Neural cell (in vitro differentiated cells): ENCODE measurements around the gene NTNG1. TPM values are rescaled to one million over a fixed set of nuclear protein-coding genes. Genes with fewer than 3 reads are reported as not detected.

ENCODE experiments used
- H2AFZ ChIP-seq: fragments of 200-600, 300-800 bp; sonication (generic), shearing (Covaris generic); 2 replicates; pipeline ENCODE4 v1.6.0; 2014; ENCODE audit warnings: low read depth, mild to moderate bottlenecking, antibody characterized with exemption, low read length, moderate library complexity
- H3F3A ChIP-seq: fragments of 200-600 bp; shearing (Covaris generic); 2 replicates; pipeline ENCODE4 v1.6.1; 2016; ENCODE audit warnings: mild to moderate bottlenecking, moderate library complexity, mixed read lengths, antibody characterized with exemption, low read length; ENCODE audit not compliant: insufficient read depth, poor library complexity, severe bottlenecking
- H3K27ac ChIP-seq: fragments of 200-600, 300-800 bp; sonication (generic), shearing (Covaris generic); 2 replicates; pipeline ENCODE4 v1.5.1; 2014; ENCODE audit warnings: mild to moderate bottlenecking, low read length, moderate library complexity
- H3K27me3 ChIP-seq: fragments of 300-800, 200-600 bp; sonication (generic), shearing (Covaris generic); 2 replicates; pipeline ENCODE4 v1.6.0; 2014; ENCODE audit warnings: mild to moderate bottlenecking, low read depth, low read length, moderate library complexity; ENCODE audit not compliant: insufficient read depth
- H3K36me3 ChIP-seq: fragments of 300-800, 200-600 bp; sonication (generic), shearing (Covaris generic); 2 replicates; pipeline ENCODE4 v1.5.1; 2014; ENCODE audit warnings: mild to moderate bottlenecking, antibody characterized with exemption, low read length, moderate library complexity; ENCODE audit not compliant: insufficient read depth
- H3K4me2 ChIP-seq: fragments of 300-800, 200-600 bp; sonication (generic), shearing (Covaris generic); 2 replicates; pipeline ENCODE4 v1.6.0; 2014; ENCODE audit warnings: mild to moderate bottlenecking, low read length
- H3K4me3 ChIP-seq: fragments of 300-800, 200-600 bp; sonication (generic), shearing (Covaris generic); 2 replicates; pipeline ENCODE4 v1.5.1; 2014; ENCODE audit warnings: mild to moderate bottlenecking, low read length, moderate library complexity
- H3K79me2 ChIP-seq: fragments of 200-600 bp; shearing (Covaris generic); replicated peaks from 2 replicates; pipeline ENCODE4 v1.6.0; 2014; ENCODE audit warnings: mild to moderate bottlenecking, low read length, moderate library complexity; ENCODE audit not compliant: insufficient read depth
- H3K9ac ChIP-seq: fragments of 300-800, 200-600 bp; sonication (generic), shearing (Covaris generic); 2 replicates; pipeline ENCODE4 v1.6.1; 2016; ENCODE audit warnings: mild to moderate bottlenecking, low read length, mixed read lengths
- H3K9me2 ChIP-seq: fragments of 200-600 bp; shearing (Covaris generic); 2 replicates; pipeline ENCODE4 v1.6.1; 2016; ENCODE audit warnings: mild to moderate bottlenecking, low read length, mixed read lengths; ENCODE audit not compliant: insufficient read depth
- H3K9me3 ChIP-seq: fragments of 200-600, 300-800 bp; sonication (generic), shearing (Covaris generic); 2 replicates; pipeline ENCODE4 v1.6.1; 2016; ENCODE audit warnings: mild to moderate bottlenecking, mixed run types, low read length, moderate library complexity, mixed read lengths
- H4K20me1 ChIP-seq: fragments of 200-600 bp; shearing (Covaris generic); 2 replicates; pipeline ENCODE4 v1.6.1; 2016; ENCODE audit warnings: mild to moderate bottlenecking, mixed run types; ENCODE audit not compliant: insufficient read depth
- EP300 ChIP-seq: fragments of 450-650 bp; conservative IDR thresholded peaks from 2 replicates; pipeline ENCODE4 v1.6.1; 2014; ENCODE audit warnings: antibody characterized with exemption, mild to moderate bottlenecking, moderate library complexity; ENCODE audit not compliant: poor library complexity, severe bottlenecking
- EZH2 ChIP-seq: fragments of 200-600, 300-800 bp; shearing (Covaris generic), sonication (generic); IDR thresholded peaks from 2 replicates; pipeline ENCODE4 v1.6.1; 2014; ENCODE audit warnings: antibody characterized with exemption, low read length, borderline replicate concordance, mild to moderate bottlenecking; ENCODE audit not compliant: insufficient read depth, poor library complexity, severe bottlenecking
- MXI1 ChIP-seq: fragments of 450-650 bp; conservative IDR thresholded peaks from 2 replicates; pipeline ENCODE4 v1.6.1; 2014; ENCODE audit warnings: antibody characterized with exemption, mild to moderate bottlenecking; ENCODE audit not compliant: poor library complexity, severe bottlenecking
- POLR2AphosphoS5 ChIP-seq: IDR thresholded peaks from 2 replicates; pipeline ENCODE4 v1.6.1; 2012
- RAD21 ChIP-seq: fragments of 450-650 bp; conservative IDR thresholded peaks from 2 replicates; pipeline ENCODE4 v1.6.1; 2014; ENCODE audit warnings: antibody characterized with exemption, mild to moderate bottlenecking, moderate library complexity
- SMC3 ChIP-seq: fragments of 450-650 bp; conservative IDR thresholded peaks from 2 replicates; pipeline ENCODE4 v1.6.1; 2014; ENCODE audit warnings: antibody characterized with exemption, mild to moderate bottlenecking, moderate library complexity; ENCODE audit not compliant: poor library complexity
- TAF1 ChIP-seq: IDR thresholded peaks from 2 replicates; pipeline ENCODE4 v1.6.1; 2012; ENCODE audit warnings: low read depth
- polyA plus RNA-seq: library from polyadenylated mRNA; depleted of rRNA; stranded (reverse); fragments of >200 nt; gene quantifications from 2 replicates; pipeline ENCODE4 v1.2.3, GENCODE V29; 2014
- TF ChIP-seq, protein P1 (sequence below): IDR thresholded peaks from 2 replicates; pipeline ENCODE4 v1.6.1; 2012; ENCODE audit warnings: borderline replicate concordance
- TF ChIP-seq, protein P2 (sequence below): fragments of 450-650 bp; IDR thresholded peaks from 2 replicates; pipeline ENCODE4 v1.5.1; 2014; ENCODE audit warnings: antibody characterized with exemption, mild to moderate bottlenecking, moderate library complexity; ENCODE audit not compliant: poor library complexity, severe bottlenecking

The NTNG1 gene
- polyA plus RNA-seq, 1 donor from 2014 or later: not detected

DNA sequence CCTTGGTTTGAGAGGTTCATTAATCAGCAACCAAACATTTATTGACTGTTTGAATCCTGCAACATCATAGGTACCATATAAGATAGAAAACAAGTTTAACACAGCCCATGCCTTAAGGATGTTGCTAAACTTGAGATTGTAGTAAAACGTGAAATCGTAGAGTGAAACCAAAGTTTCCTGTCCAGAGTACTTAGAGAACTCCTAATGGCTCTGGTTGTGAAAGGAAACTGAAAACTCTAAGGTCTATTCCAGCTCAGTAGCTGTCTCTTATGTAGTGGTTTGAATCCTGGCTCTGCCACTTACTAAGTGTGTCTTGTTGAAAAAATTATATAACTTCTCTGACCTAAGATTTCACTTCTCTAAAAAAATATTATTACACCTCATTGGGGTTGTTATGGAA lies 310.9 kb downstream of the NTNG1 start:
- no peaks in the 10 kb centered on the region for H3K9me2 ChIP-seq
- H3K9ac ChIP-seq: no peak overlapping the region
- H3K27ac ChIP-seq: no peak overlapping the region
- TF ChIP-seq, protein P1, sequence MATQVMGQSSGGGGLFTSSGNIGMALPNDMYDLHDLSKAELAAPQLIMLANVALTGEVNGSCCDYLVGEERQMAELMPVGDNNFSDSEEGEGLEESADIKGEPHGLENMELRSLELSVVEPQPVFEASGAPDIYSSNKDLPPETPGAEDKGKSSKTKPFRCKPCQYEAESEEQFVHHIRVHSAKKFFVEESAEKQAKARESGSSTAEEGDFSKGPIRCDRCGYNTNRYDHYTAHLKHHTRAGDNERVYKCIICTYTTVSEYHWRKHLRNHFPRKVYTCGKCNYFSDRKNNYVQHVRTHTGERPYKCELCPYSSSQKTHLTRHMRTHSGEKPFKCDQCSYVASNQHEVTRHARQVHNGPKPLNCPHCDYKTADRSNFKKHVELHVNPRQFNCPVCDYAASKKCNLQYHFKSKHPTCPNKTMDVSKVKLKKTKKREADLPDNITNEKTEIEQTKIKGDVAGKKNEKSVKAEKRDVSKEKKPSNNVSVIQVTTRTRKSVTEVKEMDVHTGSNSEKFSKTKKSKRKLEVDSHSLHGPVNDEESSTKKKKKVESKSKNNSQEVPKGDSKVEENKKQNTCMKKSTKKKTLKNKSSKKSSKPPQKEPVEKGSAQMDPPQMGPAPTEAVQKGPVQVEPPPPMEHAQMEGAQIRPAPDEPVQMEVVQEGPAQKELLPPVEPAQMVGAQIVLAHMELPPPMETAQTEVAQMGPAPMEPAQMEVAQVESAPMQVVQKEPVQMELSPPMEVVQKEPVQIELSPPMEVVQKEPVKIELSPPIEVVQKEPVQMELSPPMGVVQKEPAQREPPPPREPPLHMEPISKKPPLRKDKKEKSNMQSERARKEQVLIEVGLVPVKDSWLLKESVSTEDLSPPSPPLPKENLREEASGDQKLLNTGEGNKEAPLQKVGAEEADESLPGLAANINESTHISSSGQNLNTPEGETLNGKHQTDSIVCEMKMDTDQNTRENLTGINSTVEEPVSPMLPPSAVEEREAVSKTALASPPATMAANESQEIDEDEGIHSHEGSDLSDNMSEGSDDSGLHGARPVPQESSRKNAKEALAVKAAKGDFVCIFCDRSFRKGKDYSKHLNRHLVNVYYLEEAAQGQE: no peak
- no peak for TF ChIP-seq TAF1
- no peak for TF ChIP-seq EP300
- TF ChIP-seq, protein P2, sequence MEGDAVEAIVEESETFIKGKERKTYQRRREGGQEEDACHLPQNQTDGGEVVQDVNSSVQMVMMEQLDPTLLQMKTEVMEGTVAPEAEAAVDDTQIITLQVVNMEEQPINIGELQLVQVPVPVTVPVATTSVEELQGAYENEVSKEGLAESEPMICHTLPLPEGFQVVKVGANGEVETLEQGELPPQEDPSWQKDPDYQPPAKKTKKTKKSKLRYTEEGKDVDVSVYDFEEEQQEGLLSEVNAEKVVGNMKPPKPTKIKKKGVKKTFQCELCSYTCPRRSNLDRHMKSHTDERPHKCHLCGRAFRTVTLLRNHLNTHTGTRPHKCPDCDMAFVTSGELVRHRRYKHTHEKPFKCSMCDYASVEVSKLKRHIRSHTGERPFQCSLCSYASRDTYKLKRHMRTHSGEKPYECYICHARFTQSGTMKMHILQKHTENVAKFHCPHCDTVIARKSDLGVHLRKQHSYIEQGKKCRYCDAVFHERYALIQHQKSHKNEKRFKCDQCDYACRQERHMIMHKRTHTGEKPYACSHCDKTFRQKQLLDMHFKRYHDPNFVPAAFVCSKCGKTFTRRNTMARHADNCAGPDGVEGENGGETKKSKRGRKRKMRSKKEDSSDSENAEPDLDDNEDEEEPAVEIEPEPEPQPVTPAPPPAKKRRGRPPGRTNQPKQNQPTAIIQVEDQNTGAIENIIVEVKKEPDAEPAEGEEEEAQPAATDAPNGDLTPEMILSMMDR: no peak
- no peak for TF ChIP-seq POLR2AphosphoS5
- TF ChIP-seq EZH2: no peak
- TF ChIP-seq SMC3: no peak
- TF ChIP-seq RAD21: no peak
- no peak for TF ChIP-seq MXI1
- H2AFZ ChIP-seq: no peak overlapping the region
- H3K27me3 ChIP-seq: no peaks in the 10 kb centered on the region
- H4K20me1 ChIP-seq: no peaks in the 10 kb centered on the region
- no peaks in the 10 kb centered on the region for H3K36me3 ChIP-seq
- H3K4me2 ChIP-seq: no peak overlapping the region
- no peaks in the 10 kb centered on the region for H3K79me2 ChIP-seq
- no peaks in the 10 kb centered on the region for H3K9me3 ChIP-seq
- peaks cover under 1% of the 10 kb centered on the region for H3F3A ChIP-seq
- no peak overlapping the region for H3K4me3 ChIP-seq

DNA sequence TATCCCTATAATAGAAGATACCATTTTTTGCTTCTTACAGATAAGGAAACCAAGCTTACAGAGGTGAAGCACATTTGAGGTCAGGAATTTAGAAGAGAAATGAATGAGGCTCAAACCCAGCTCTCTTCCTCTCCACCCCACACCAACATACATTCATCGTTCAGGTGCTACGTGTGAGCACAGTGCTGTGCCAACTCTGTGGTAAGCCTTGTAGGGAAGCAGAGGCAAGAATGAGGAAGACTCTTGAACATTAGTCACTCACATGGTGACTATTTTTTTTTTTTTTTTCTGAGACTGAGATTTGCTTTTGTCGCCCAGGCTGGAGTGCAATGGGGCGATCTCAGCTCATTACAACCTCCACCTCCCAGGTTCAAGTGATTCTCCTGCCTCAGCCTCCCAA lies 314.0 kb downstream of the NTNG1 start:
- Histone ChIP-seq H3K36me3 (no peaks in the 10 kb centered on the region), H3K27ac (no peak overlapping the region), H3K4me3 (no peak overlapping the region), H3K9ac (no peak overlapping the region), H3K79me2 (no peaks in the 10 kb centered on the region), H2AFZ (no peak overlapping the region), H3K4me2 (no peak overlapping the region), H3K27me3 (no peaks in the 10 kb centered on the region), H3K9me3 (no peaks in the 10 kb centered on the region), H3F3A (no peaks in the 10 kb centered on the region), H4K20me1 (no peaks in the 10 kb centered on the region), H3K9me2 (no peaks in the 10 kb centered on the region)
- TF ChIP-seq EZH2: no peak
- no peak for TF ChIP-seq RAD21
- no peak for TF ChIP-seq EP300
- TF ChIP-seq, protein P1: no peak
- TF ChIP-seq SMC3: no peak
- TF ChIP-seq POLR2AphosphoS5: no peak
- no peak for TF ChIP-seq TAF1
- TF ChIP-seq, protein P2: no peak
- TF ChIP-seq MXI1: no peak
